ENCODE measurements around the gene TTC28.
"Not testable (repeated sequence)": the region's sequence is repeated elsewhere in the genome, so short reads cannot be mapped to it uniquely, and the experiment has no call there.

GRCh38 chr22:28491289-28491688 is 188.4 kb downstream of the TTC28 start:
- TF ChIP-seq CTCF, EZH2phosphoT487, EZH2 (IDR thresholded peaks at IDR 0.05): not testable (repeated sequence)
